HepG2 (cell line): ENCODE results near the gene LAMTOR1.
A peak's percentile ranks its signal among the peaks of the same experiment; 100 is the strongest.

Experiments
- CEBPB ChIP-seq: IDR thresholded peaks from 2 replicates; pipeline ENCODE4 v1.6.1; 2011; ENCODE audit warnings: low read depth, low read length, improper control_type of control experiment, borderline replicate concordance
- HMG20B ChIP-seq: conservative IDR thresholded peaks from 2 replicates; pipeline ENCODE4 v1.6.1; 2016; ENCODE audit warnings: missing genetic modification reagents, missing compliant biosample characterization
- POLR2A ChIP-seq, 2 experiments: IDR thresholded peaks; 2 replicates each; pipeline ENCODE4 v1.6.1; 2011; ENCODE audit warnings: low read depth in 2 of 2, low read length in 2 of 2, mild to moderate bottlenecking in 1 of 2, moderate library complexity in 1 of 2; ENCODE audit not compliant: insufficient read depth in 1 of 2
- TAF1 ChIP-seq: sonication (generic); formaldehyde crosslinking; IDR thresholded peaks from 2 replicates; pipeline ENCODE4 v1.4.0; 2020; ENCODE audit warnings: missing genetic modification reagents
- TCF7L2 ChIP-seq: IDR thresholded peaks from 2 replicates; pipeline ENCODE4 v1.6.1; 2011; ENCODE audit warnings: mild to moderate bottlenecking, low read depth, low read length, moderate library complexity
- YEATS4 ChIP-seq: sonication (generic); formaldehyde crosslinking; IDR thresholded peaks from 2 replicates; pipeline ENCODE4 v1.4.0; 2020; ENCODE audit warnings: missing genetic modification reagents, borderline replicate concordance
- TF ChIP-seq, protein P1 (sequence below): sonication (generic); formaldehyde crosslinking; IDR thresholded peaks from 2 replicates; pipeline ENCODE4 v1.4.0; 2020; ENCODE audit warnings: missing genetic modification reagents, mild to moderate bottlenecking, borderline replicate concordance

DNA sequence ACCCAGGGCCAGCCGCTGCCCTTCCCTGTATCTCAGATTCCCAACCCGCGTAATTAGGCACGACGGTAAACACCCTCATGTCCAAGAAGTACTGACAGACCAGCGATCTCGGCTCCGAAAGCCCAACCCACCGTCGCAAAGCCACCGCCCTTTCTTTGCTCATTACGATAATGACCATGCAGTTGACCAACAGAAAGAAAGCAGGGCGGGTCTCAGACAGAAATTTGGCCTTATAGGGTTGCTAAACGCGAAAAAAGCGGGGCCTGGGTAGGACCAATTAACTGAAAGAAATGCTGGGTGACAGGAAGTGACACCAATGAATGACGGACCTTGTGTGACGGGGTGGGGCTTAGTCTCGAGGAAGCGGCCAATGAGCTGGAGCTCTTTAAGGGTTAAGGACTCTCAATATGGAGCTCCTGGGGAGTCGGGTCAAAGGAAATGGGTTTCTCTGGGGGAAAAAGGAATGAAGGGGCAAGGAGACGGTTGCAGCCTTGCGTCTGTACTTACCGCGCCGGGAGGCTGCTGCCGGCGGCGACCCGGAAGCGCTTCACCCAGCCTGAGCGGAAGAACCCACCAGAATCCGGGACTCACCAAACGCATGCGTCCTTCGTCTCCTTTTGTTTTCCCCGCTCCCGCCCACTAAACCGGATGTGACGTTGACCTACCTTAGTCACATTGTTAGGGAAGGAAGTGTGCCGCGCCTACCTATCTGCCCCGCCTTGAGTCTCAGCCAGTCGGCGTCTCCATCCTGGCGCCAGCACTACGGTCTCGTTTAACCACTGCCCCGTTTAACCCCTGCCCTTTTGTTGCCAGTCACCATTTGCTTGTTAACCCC lies 9.3 kb upstream of the LAMTOR1 start, which contains the start of gene ANAPC15:
- TF ChIP-seq TAF1 (CRISPR knock-in tag) (peak; percentile 62; the same call in 1 of the 2 replicates), YEATS4 (CRISPR knock-in tag) (peak; percentile 47), CEBPB (0 out of 2 replicates have a peak, but pooled peaks have one; percentile 23), POLR2A (IDR thresholded peaks at IDR 0.05; ENCODE audit: insufficient read depth in 1 of 2, low read depth in 2 of 2, low read length in 2 of 2) (peak; percentile 88 to 98), TCF7L2 (no peak), HMG20B (CRISPR knock-in tag) (no peak)
- TF ChIP-seq, protein P1, sequence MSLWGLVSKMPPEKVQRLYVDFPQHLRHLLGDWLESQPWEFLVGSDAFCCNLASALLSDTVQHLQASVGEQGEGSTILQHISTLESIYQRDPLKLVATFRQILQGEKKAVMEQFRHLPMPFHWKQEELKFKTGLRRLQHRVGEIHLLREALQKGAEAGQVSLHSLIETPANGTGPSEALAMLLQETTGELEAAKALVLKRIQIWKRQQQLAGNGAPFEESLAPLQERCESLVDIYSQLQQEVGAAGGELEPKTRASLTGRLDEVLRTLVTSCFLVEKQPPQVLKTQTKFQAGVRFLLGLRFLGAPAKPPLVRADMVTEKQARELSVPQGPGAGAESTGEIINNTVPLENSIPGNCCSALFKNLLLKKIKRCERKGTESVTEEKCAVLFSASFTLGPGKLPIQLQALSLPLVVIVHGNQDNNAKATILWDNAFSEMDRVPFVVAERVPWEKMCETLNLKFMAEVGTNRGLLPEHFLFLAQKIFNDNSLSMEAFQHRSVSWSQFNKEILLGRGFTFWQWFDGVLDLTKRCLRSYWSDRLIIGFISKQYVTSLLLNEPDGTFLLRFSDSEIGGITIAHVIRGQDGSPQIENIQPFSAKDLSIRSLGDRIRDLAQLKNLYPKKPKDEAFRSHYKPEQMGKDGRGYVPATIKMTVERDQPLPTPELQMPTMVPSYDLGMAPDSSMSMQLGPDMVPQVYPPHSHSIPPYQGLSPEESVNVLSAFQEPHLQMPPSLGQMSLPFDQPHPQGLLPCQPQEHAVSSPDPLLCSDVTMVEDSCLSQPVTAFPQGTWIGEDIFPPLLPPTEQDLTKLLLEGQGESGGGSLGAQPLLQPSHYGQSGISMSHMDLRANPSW (CRISPR knock-in tag): peak; percentile 49; the same call in 1 of the 2 replicates
